A549 (cell line): ENCODE data around the gene FRY. TPM values are rescaled to one million over a fixed set of nuclear protein-coding genes. Genes with fewer than 3 reads are reported as not detected.

Experiments used
- ATAC-seq, 2 experiments: fragments of 200-7000 bp in 1 of 2; fragments of >200 bp in 1 of 2; cut with Nextera tagmentation in 1 of 2; cut with Tn5 transposase in 1 of 2; 3 replicates each; pipeline versions ENCODE4 v1.8.0 to v1.9.1; 2018 to 2020; ENCODE audit warnings: mild to moderate bottlenecking in 1 of 2, moderate library complexity in 1 of 2
- CTCF ChIA-PET: fragments of 300-600 bp; sonication (Branson Sonifier 250); formaldehyde crosslinking; extraction: SDS; loops from one replicate; lab custom pipeline; 2021; ENCODE audit warnings: antibody characterized with exemption, inconsistent platforms; lab: Yijun Ruan, JAX
- POLR2A ChIA-PET: fragments of 350-600 bp; formaldehyde crosslinking; extraction: SDS; loops from one replicate; lab custom pipeline; 2021; ENCODE audit warnings: antibody characterized with exemption, inconsistent platforms; lab: Yijun Ruan, JAX
- DNase-seq, 2 experiments: peaks; one replicate each; pipeline versions ENCODE4 v3.0.0 to v3.0.0-alpha.2; 2011 to 2016; ENCODE audit warnings: low read depth in 1 of 2, low spot score in 1 of 2
- FAIRE-seq: peaks from 2 replicates; lab custom pipeline; 2011; peaks lifted over from hg19 to GRCh38; lab: Jason Lieb, UNC
- H3K27ac ChIP-seq, 2 experiments: fragments of >200 bp; sonication (Bioruptor Twin); formaldehyde crosslinking; 3 replicates each; pipeline ENCODE4 v1.5.1; 2016 to 2017
- H3K4me1 ChIP-seq: fragments of >200 bp; sonication (Bioruptor Twin); formaldehyde crosslinking; 3 replicates; pipeline ENCODE4 v1.6.1; 2016
- H3K4me2 ChIP-seq: fragments of >200 bp; sonication (Bioruptor Twin); formaldehyde crosslinking; 3 replicates; pipeline ENCODE4 v1.6.1; 2016
- H3K4me3 ChIP-seq: fragments of >200 bp; sonication (Bioruptor Twin); formaldehyde crosslinking; 3 replicates; pipeline ENCODE4 v1.5.1; 2016
- H3K9me3 ChIP-seq: fragments of >200 bp; sonication (Bioruptor Twin); formaldehyde crosslinking; 3 replicates; pipeline ENCODE4 v1.6.1; 2016
- BHLHE40 ChIP-seq: IDR thresholded peaks from 2 replicates; pipeline ENCODE4 v1.6.1; 2012; ENCODE audit warnings: low read depth, low read length, inconsistent platforms
- CBX8 ChIP-seq: fragments of 200-600 bp; sonication (generic); IDR thresholded peaks from 2 replicates; pipeline ENCODE4 v1.6.1; 2016
- CEBPB ChIP-seq, 2 experiments: fragments of >200 bp in 1 of 2; sonication (Bioruptor Twin) in 1 of 2; formaldehyde crosslinking in 1 of 2; IDR thresholded peaks; 2 replicates each; pipeline ENCODE4 v1.6.1; 2012 to 2016
- E2F6 ChIP-seq: IDR thresholded peaks from 2 replicates; pipeline ENCODE4 v1.6.1; 2012; ENCODE audit warnings: low read depth, borderline replicate concordance
- EHF ChIP-seq: fragments of 250-450 bp; sonication (Bioruptor Pico); IDR thresholded peaks from 2 replicates; pipeline ENCODE4 v1.5.0; 2020; ENCODE audit warnings: mild to moderate bottlenecking
- ELK1 ChIP-seq: fragments of 150-350 bp; IDR thresholded peaks from 2 replicates; pipeline ENCODE4 v1.6.1; 2014; ENCODE audit warnings: low read depth, mild to moderate bottlenecking, low read length
- FOSL2 ChIP-seq, 2 experiments: fragments of 450-650 bp in 1 of 2; fragments of >200 bp in 1 of 2; sonication (Bioruptor Twin) in 1 of 2; formaldehyde crosslinking; IDR thresholded peaks; 2 replicates each; pipeline versions ENCODE4 v1.5.0 to v1.6.1; 2016 to 2020; ENCODE audit warnings: mild to moderate bottlenecking in 1 of 2, moderate library complexity in 1 of 2
- FOXS1 ChIP-seq: fragments of 250-450 bp; sonication (Bioruptor Pico); IDR thresholded peaks from 2 replicates; pipeline ENCODE4 v1.5.0; 2020; ENCODE audit warnings: mild to moderate bottlenecking, moderate library complexity
- HES2 ChIP-seq: fragments of >200 bp; sonication (Bioruptor Twin); formaldehyde crosslinking; IDR thresholded peaks from 2 replicates; pipeline ENCODE4 v1.6.1; 2016
- JUN ChIP-seq, 2 experiments: fragments of >200 bp; sonication (Bioruptor Twin); formaldehyde crosslinking; IDR thresholded peaks; 2 replicates in 1 of 2; 3 replicates in 1 of 2; pipeline ENCODE4 v1.6.1; 2016 to 2017
- JUNB ChIP-seq: fragments of >200 bp; sonication (Bioruptor Twin); formaldehyde crosslinking; IDR thresholded peaks from 2 replicates; pipeline ENCODE4 v1.6.1; 2016
- NPAS2 ChIP-seq: fragments of 250-450 bp; sonication (Bioruptor Pico); IDR thresholded peaks from 2 replicates; pipeline ENCODE4 v1.8.0; 2022; ENCODE audit warnings: mild to moderate bottlenecking, moderate library complexity, borderline replicate concordance
- NR3C1 ChIP-seq: fragments of >200 bp; sonication (Bioruptor Twin); formaldehyde crosslinking; IDR thresholded peaks from 3 replicates; pipeline ENCODE4 v1.6.1; 2017
- PBX3 ChIP-seq: IDR thresholded peaks from 2 replicates; pipeline ENCODE4 v1.6.1; 2012
- RAD21 ChIP-seq, 2 experiments: fragments of >200 bp in 1 of 2; sonication (Bioruptor Twin) in 1 of 2; formaldehyde crosslinking in 1 of 2; IDR thresholded peaks in 1 of 2; conservative IDR thresholded peaks in 1 of 2; 2 replicates in 1 of 2; 3 replicates in 1 of 2; pipeline ENCODE4 v1.6.1; 2012 to 2018; ENCODE audit warnings: inconsistent platforms in 1 of 2
- SMC3 ChIP-seq: fragments of >200 bp; sonication (Bioruptor Twin); formaldehyde crosslinking; IDR thresholded peaks from 3 replicates; pipeline ENCODE4 v1.6.1; 2018; ENCODE audit warnings: inconsistent platforms
- TP53 ChIP-seq: fragments of 250-450 bp; sonication (Bioruptor Pico); IDR thresholded peaks from 2 replicates; pipeline ENCODE4 v1.5.0; 2021; ENCODE audit warnings: mild to moderate bottlenecking, moderate library complexity
- WGBS: methylation state at CpG from one replicate; pipeline ENCODE4 v1.1.6; 2017; ENCODE audit errors: missing lambda C conversion rate; 5-methylcytosine and 5-hydroxymethylcytosine counted together
- polyA plus RNA-seq, 4 experiments: library from polyadenylated mRNA; depleted of rRNA in 3 of 4; stranded (reverse); fragments of >200 nt; fragmentation: RNase III in 1 of 4; extraction: RNeasy Plus Mini Kit Qiagen cat#74134 plus additional on column Dnase treatment in 1 of 4; gene quantifications; 2 replicates in 3 of 4; 3 replicates in 1 of 4; pipeline ENCODE4 v1.2.3, GENCODE V29; 2011 to 2017

Gene FRY
- polyA plus RNA-seq, 2 of the 4 experiments (the other 2 are of a cell fraction), result 0.08 to 0.26 TPM

- CTCF ChIA-PET, result no interaction called here
Observed at GRCh38 chr13:32200741-32201140, 169.2 kb downstream of the FRY start.

GRCh38 chr13:32201809-32202208 is 170.2 kb downstream of the FRY start:
- CTCF ChIA-PET, result no interaction called here
- WGBS, result 69% methylated on average over 4 of the region's 4 CpGs
- no peak for TF ChIP-seq E2F6
- TF ChIP-seq FOXS1 (CRISPR knock-in tag), result no peak
- TF ChIP-seq TP53, result no peak
- ATAC-seq (no peak), FAIRE-seq (no peak), DNase-seq (no peak)
- Histone ChIP-seq H3K4me2 (no peak overlapping the region), H3K27ac (no peak overlapping the region), H3K9me3 (no peaks in the 10 kb centered on the region), H3K4me1 (no peaks in the 10 kb centered on the region), H3K4me3 (no peak overlapping the region)
- POLR2A ChIA-PET, result no interaction called here

More at GRCh38 chr13:32200741-32201140, 169.2 kb downstream of the FRY start:
- TF ChIP-seq ELK1, result no peak
- no peak for TF ChIP-seq CEBPB (IDR thresholded peaks at IDR 0.05)
- TF ChIP-seq BHLHE40, result no peak
- no peak for TF ChIP-seq JUN (IDR thresholded peaks at IDR 0.05)
- TF ChIP-seq PBX3, result no peak
- TF ChIP-seq CBX8, result no peak
- no peak for TF ChIP-seq EHF (CRISPR knock-in tag)
- no peak for TF ChIP-seq RAD21 (conservative IDR thresholded peaks at IDR 0.05 in 1 of 2, IDR thresholded peaks at IDR 0.05 in 1 of 2)
- TF ChIP-seq NR3C1, result no peak
- H3K27ac ChIP-seq, result no peak overlapping the region
- ATAC-seq (no peak), DNase-seq (no peak), FAIRE-seq (no peak)
- 13% methylated on average over 2 of the region's 2 CpGs for WGBS
- POLR2A ChIA-PET, result no interaction called here
- no peaks in the 10 kb centered on the region for H3K4me1 ChIP-seq
- no peak overlapping the region for H3K4me3 ChIP-seq
- no peaks in the 10 kb centered on the region for H3K9me3 ChIP-seq
- no peak overlapping the region for H3K4me2 ChIP-seq

GRCh38 chr13:32202268-32202667 is 170.7 kb downstream of the FRY start:
- CTCF ChIA-PET, result no interaction called here
- no peaks in the 10 kb centered on the region for H3K9me3 ChIP-seq
- H3K4me1 ChIP-seq, result no peaks in the 10 kb centered on the region
- POLR2A ChIA-PET, result no interaction called here
- DNase-seq, result no peak
- FAIRE-seq, result no peak
- H3K4me3 ChIP-seq, result no peak overlapping the region
- no peak for ATAC-seq
- no peak overlapping the region for H3K4me2 ChIP-seq
- H3K27ac ChIP-seq, result no peak overlapping the region
- TF ChIP-seq SMC3 (no peak), JUNB (no peak), RAD21 (conservative IDR thresholded peaks at IDR 0.05 in 1 of 2, IDR thresholded peaks at IDR 0.05 in 1 of 2) (no peak), NPAS2 (CRISPR knock-in tag) (no peak), E2F6 (no peak), FOSL2 (IDR thresholded peaks at IDR 0.05) (no peak), FOSL2 (CRISPR knock-in tag; IDR thresholded peaks at IDR 0.05) (no peak), HES2 (no peak)
- 68% methylated on average over 6 of the region's 6 CpGs for WGBS
